ENCODE data around the gene METAP1D.
A peak's percentile ranks its signal among the peaks of the same experiment; 100 is the strongest.

Gene METAP1D

DNA sequence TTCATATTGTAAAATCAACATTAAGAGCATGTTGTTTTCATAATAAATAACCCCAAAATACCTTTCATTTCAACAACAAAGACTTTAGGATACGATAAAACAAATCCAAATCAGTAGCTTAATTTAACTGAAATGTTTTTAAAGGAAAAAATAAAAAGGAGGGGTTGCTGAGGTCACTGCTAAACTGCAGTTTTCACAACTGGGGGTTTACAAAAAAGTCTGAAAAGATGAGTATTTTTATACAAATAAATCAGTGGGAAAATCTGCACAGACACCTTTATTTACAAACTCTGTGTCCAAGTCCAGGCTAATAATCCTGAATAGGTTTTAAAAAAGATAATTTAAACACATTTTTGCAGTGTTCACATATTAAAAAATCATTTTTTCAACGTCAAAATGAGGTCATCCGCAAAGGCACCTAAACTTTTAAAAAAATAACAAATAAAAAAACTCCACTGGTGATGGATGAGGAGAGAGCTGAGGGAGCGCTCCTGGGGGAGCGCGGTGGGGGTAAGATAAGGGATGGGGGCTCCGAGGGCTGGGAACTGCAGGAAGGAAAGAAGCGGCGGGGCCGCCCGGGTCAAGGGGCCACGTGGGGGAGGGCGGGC is 99.8 kb downstream of the METAP1D start:
- peaks cover 80 to 100% of the 10 kb centered on the region in 2 donors for H3K27me3 ChIP-seq (ENCODE audit: control insufficient read depth in 1 of 2, insufficient read depth in 2 of 2, low read length in 2 of 2)
- no peak overlapping the region for H3K4me3 ChIP-seq (ENCODE audit: low read length in 2 of 2)
- no peak overlapping the region for H3K9ac ChIP-seq (ENCODE audit: low read length in 2 of 2)
- H3K27ac ChIP-seq (ENCODE audit: low read length): no peak overlapping the region
- no peaks in the 10 kb centered on the region for H3K36me3 ChIP-seq (ENCODE audit: control insufficient read depth in 2 of 2, insufficient read depth in 2 of 2, low read length in 2 of 2)
- H3K4me1 ChIP-seq (ENCODE audit: control insufficient read depth, insufficient read depth, low read length): peaks cover 67% of the 10 kb centered on the region
- peaks cover 0 to 2% of the 10 kb centered on the region in 2 donors for H3K9me3 ChIP-seq (ENCODE audit: control insufficient read depth in 2 of 2, low read length in 2 of 2)

DNA sequence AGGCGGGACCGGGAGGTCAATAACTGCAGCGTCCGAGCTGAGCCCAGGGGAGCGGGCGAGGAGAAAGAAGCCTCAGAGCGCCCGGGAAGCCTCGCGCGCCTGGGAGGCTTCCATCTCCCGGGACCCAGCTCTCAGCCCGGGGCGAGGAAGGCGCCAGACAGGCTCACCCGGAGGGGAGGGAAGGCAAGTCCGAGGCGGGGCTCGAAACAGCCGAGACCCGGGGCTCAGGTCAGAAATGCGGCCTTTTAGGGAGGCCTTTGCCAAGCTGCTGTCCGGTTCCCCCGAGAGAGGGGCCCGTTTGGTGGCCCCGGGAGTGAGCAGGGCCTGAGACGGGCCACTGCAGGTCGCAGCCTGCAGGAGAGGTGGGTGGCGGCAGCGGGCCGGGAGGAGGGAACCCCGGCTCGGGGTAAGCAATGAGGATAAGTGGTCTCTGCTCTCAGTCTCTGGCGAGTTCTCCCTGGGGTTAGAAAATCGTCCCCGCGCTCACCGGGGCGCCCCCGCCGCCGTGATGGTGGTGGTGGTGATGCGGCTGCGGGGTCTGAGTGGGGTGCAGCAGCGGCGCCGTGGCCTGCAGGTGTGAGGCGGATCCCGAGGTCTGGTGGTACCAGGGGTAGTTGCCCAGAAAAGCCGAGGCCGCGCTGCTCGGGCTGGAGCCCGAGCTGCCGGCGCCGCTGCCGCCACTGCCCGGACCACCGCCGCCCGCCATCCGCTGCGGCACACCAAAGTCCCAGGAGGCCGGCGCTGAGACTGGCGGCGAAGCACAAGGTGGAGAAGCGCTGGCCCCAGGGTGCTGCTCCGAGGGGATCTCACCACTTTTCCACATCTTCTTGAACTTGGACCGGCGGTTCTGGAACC is 100.6 kb downstream of the METAP1D start:
- Histone ChIP-seq H3K27me3 (ENCODE audit: control insufficient read depth in 1 of 2, insufficient read depth in 2 of 2, low read length in 2 of 2) (peaks cover 82 to 100% of the 10 kb centered on the region in 2 donors), H3K36me3 (ENCODE audit: control insufficient read depth in 2 of 2, insufficient read depth in 2 of 2, low read length in 2 of 2) (no peaks in the 10 kb centered on the region), H3K4me3 (ENCODE audit: low read length in 2 of 2) (no peak overlapping the region), H3K9ac (ENCODE audit: low read length in 2 of 2) (no peak overlapping the region), H3K9me3 (ENCODE audit: control insufficient read depth in 2 of 2, low read length in 2 of 2) (peaks cover 0 to 2% of the 10 kb centered on the region in 2 donors), H3K27ac (ENCODE audit: low read length) (no peak overlapping the region), H3K4me1 (ENCODE audit: control insufficient read depth, insufficient read depth, low read length) (peaks cover 60% of the 10 kb centered on the region)

DNA sequence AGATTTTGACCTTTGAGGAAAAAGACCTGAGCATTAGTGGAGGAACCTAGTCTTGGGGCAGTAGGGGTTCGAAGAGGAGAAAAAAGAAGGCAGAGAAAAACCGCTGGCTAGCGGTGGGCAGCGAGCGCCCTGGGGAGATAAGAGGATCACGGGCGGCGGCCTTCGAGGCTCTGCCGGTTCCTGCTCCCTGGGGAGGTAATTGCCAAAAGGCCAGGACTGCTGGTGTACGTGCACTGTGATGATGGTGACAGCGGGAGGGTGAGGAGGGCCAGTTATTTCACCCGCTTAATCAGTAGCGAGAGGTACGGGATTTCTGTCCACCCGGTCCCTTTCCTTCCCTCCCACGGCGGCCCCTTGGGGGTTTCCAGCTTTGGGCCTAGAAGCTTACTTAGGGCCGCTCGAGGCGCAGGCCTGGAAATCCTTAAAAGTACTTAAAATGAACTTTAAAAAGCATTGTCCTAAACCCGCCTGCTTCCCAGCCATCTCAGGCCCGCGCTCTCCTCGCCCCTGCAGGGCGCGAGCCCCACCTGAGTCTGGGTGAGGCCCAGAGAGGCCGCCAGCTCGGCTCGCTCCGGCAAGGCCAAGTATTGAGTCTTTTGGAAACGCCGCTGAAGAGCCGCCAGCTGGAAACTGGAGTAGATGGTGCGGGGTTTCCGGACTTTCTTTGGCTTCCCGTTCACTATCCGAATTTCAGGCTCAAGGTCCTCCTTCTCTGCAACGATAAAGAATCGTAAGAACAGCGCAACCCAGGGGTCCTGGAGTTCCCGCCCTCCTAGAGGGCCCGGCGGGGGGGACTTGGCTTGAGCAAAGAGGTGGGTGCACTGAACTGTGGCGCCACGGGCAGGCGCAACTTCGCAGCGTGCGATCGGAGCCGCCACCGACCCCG is 101.4 kb downstream of the METAP1D start:
- Histone ChIP-seq H3K9me3 (ENCODE audit: control insufficient read depth in 2 of 2, low read length in 2 of 2) (peaks cover 0 to 2% of the 10 kb centered on the region in 2 donors), H3K27me3 (ENCODE audit: control insufficient read depth in 1 of 2, insufficient read depth in 2 of 2, low read length in 2 of 2) (peaks cover 83 to 100% of the 10 kb centered on the region in 2 donors), H3K27ac (ENCODE audit: low read length) (no peak overlapping the region), H3K4me1 (ENCODE audit: control insufficient read depth, insufficient read depth, low read length) (peaks cover 53% of the 10 kb centered on the region), H3K9ac (ENCODE audit: low read length in 2 of 2) (no peak overlapping the region), H3K36me3 (ENCODE audit: control insufficient read depth in 2 of 2, insufficient read depth in 2 of 2, low read length in 2 of 2) (no peaks in the 10 kb centered on the region), H3K4me3 (ENCODE audit: low read length in 2 of 2) (peak overlapping the region in 1 of 2 donors; percentile 68)

DNA sequence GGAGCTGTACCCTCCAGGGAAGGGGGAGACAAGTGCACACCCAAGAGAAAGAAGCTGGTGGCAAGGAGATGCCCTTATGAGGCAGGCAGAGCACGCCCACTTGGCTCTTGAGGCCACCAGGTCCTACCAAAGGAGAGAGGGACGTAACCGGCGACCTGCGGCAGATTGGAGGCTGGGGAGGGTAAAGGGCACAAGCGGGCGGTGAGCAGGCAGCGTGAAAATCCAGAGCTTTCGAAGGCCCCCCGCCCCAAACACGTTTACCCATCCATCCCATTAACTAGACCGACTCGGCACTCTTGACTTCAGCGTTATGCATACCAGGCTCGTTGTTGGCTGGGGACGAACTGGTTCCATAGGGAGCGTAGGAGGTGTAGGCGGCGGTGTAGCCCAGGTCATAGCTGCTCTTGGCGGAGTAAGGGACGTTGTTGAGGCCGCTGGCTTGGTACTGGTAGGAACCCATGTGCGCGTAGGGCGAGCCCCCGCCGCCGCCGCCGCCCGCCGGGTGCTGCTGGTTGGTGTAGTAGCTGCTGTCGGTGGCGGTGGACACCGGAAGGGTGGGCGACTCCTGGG is 102.2 kb downstream of the METAP1D start:
- peaks cover 83 to 100% of the 10 kb centered on the region in 2 donors for H3K27me3 ChIP-seq (ENCODE audit: control insufficient read depth in 1 of 2, insufficient read depth in 2 of 2, low read length in 2 of 2)
- peaks cover 54% of the 10 kb centered on the region for H3K4me1 ChIP-seq (ENCODE audit: control insufficient read depth, insufficient read depth, low read length)
- H3K36me3 ChIP-seq (ENCODE audit: control insufficient read depth in 2 of 2, insufficient read depth in 2 of 2, low read length in 2 of 2): no peaks in the 10 kb centered on the region
- peaks cover 0 to 2% of the 10 kb centered on the region in 2 donors for H3K9me3 ChIP-seq (ENCODE audit: control insufficient read depth in 2 of 2, low read length in 2 of 2)
- H3K27ac ChIP-seq (ENCODE audit: low read length): no peak overlapping the region
- no peak overlapping the region for H3K9ac ChIP-seq (ENCODE audit: low read length in 2 of 2)
- peak overlapping the region in 1 of 2 donors; percentile 68 for H3K4me3 ChIP-seq (ENCODE audit: low read length in 2 of 2)

DNA sequence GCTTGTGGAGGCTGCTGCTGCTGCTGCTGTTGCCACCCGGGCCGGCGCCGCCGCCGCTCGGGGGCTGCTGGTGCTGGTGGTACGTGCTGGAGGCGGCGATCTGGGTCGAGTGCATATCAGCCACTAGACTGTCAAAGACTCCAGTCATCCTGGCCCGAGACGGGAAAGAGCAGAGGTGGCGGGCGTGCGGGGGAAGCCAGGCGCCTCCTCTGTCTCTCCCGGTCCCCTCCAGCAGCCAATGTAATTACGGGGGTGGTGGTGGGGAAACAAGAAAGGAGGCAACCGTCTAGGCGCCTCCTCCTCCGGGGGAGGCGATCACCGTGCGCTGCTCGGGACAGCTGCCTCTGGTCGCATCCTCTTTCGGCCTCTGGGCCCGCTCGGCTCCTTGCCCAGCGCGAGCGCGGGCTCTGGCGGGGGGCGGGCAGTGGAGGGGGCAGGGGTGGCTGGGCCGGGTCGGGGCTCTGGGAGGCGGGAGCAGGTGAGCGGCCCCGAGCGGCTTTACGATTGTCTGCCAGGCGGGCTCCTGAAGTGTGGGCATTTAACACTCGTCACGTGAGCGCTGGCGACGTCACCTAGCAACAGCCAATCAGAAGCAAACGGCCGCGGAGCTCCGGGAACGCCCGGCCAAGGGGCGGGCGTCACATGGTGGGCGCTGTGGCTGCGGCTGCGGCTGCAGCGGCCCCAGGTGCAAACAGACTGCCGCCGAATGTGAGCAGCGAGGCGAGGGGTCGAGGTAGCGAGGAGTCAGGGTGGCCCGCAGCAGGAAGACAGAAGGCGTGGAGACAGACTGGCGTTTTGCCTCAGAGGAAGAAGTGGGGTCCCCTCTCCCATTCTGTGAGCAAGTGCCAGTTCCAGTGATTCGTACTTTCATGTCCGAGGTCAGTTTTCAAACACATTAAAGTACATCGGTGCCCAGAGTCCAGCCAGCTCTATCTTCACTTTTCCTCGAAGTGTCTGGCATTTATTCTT is 102.9 kb downstream of the METAP1D start, which contains the start of gene DLX2:
DLX2 (minus strand) TSS at position 510 of the 969 bp plus-strand sequence; CDS start at position 148, 362 bp downstream.
- Histone ChIP-seq H3K27me3 (ENCODE audit: control insufficient read depth in 1 of 2, insufficient read depth in 2 of 2, low read length in 2 of 2) (peaks cover 80 to 98% of the 10 kb centered on the region in 2 donors), H3K27ac (ENCODE audit: low read length) (no peak within 1 kb of the TSS), H3K9ac (ENCODE audit: low read length in 2 of 2) (no peak within 1 kb of the TSS), H3K4me1 (ENCODE audit: control insufficient read depth, insufficient read depth, low read length) (peaks cover 51% of the 10 kb centered on the region), H3K4me3 (ENCODE audit: low read length in 2 of 2) (peak within 1 kb of the TSS; percentile 37 to 68), H3K36me3 (ENCODE audit: control insufficient read depth in 2 of 2, insufficient read depth in 2 of 2, low read length in 2 of 2) (no peaks in the 10 kb centered on the region), H3K9me3 (ENCODE audit: control insufficient read depth in 2 of 2, low read length in 2 of 2) (peaks cover 0 to 2% of the 10 kb centered on the region in 2 donors)

DNA sequence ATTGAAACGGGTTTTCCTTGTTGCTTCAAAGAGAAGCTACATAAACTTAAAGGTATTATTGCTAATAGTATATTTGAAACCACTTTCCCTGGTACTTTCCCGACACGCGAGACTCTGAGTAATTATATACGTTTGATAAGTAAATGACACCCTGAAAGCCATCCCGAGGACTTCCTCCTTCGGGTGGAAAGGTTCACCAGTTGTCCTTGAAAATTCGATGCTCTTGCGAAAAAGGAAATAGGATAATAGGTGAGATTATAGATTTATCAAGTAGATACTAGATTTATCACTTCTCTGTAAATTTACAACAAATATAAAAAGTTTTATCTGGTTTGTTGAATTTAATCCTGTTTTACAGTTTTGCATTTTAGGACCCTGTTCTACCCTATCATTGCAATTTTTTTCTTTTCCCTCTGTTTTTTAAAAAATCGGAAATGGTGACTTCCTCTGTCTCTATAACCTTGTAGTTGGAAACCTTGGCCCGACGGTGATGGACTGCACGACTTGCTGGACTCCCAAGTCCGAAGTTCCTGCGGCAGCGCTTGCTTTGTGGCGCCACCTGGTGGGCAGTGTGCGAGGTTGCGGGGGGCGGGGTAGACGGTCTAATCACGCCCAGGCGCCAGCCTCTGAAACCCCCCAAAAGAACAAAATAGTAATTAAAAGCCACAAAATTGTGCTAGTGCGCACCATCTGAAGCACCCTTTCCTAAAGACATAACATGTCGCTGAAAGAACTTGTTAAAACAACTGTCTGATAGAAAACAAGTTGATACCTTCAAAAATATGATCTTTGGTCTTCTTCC is 103.9 kb downstream of the METAP1D start:
- Histone ChIP-seq H3K36me3 (ENCODE audit: control insufficient read depth in 2 of 2, insufficient read depth in 2 of 2, low read length in 2 of 2) (no peaks in the 10 kb centered on the region), H3K27ac (ENCODE audit: low read length) (no peak overlapping the region), H3K27me3 (ENCODE audit: control insufficient read depth in 1 of 2, insufficient read depth in 2 of 2, low read length in 2 of 2) (peaks cover 80 to 98% of the 10 kb centered on the region in 2 donors), H3K9me3 (ENCODE audit: control insufficient read depth in 2 of 2, low read length in 2 of 2) (peaks cover 0 to 2% of the 10 kb centered on the region in 2 donors), H3K4me3 (ENCODE audit: low read length in 2 of 2) (no peak overlapping the region), H3K9ac (ENCODE audit: low read length in 2 of 2) (no peak overlapping the region), H3K4me1 (ENCODE audit: control insufficient read depth, insufficient read depth, low read length) (peaks cover 54% of the 10 kb centered on the region)

DNA sequence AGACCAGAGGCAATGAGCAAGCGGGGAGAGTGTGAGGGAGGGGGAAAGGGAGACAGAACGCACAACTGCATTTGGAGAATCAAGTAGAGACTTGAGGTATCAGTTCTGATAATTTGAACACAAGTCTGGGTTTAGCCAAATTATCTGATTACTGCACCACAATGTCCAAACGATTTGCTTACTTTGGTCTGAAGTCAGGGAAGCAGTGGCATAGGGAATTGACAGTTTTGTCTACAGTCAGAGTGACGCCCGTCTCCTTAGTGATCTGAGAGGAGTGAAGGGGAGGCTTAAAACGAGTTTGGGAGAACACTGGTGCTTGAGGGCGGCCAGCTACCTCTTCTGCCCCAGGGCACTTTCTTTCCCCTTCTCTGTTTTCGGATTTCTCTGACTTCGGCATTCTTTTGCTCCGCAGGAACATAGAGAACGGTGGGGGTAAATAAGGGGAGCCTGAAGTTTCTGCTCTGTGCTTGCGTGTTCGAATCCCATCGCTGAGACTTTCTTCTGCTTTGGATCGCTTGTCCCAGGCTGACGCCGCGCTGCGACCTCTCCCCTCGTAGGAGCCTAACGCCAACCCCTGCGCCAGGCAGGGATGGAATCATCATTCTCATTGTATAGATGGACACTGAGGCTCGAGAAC is 105.8 kb downstream of the METAP1D start:
- peaks cover 84 to 92% of the 10 kb centered on the region in 2 donors for H3K27me3 ChIP-seq (ENCODE audit: control insufficient read depth in 1 of 2, insufficient read depth in 2 of 2, low read length in 2 of 2)
- H3K9ac ChIP-seq (ENCODE audit: low read length in 2 of 2): no peak overlapping the region
- peaks cover 0 to 2% of the 10 kb centered on the region in 2 donors for H3K9me3 ChIP-seq (ENCODE audit: control insufficient read depth in 2 of 2, low read length in 2 of 2)
- H3K27ac ChIP-seq (ENCODE audit: low read length): no peak overlapping the region
- no peak overlapping the region for H3K4me3 ChIP-seq (ENCODE audit: low read length in 2 of 2)
- H3K36me3 ChIP-seq (ENCODE audit: control insufficient read depth in 2 of 2, insufficient read depth in 2 of 2, low read length in 2 of 2): no peaks in the 10 kb centered on the region
- peaks cover 41% of the 10 kb centered on the region for H3K4me1 ChIP-seq (ENCODE audit: control insufficient read depth, insufficient read depth, low read length)

DNA sequence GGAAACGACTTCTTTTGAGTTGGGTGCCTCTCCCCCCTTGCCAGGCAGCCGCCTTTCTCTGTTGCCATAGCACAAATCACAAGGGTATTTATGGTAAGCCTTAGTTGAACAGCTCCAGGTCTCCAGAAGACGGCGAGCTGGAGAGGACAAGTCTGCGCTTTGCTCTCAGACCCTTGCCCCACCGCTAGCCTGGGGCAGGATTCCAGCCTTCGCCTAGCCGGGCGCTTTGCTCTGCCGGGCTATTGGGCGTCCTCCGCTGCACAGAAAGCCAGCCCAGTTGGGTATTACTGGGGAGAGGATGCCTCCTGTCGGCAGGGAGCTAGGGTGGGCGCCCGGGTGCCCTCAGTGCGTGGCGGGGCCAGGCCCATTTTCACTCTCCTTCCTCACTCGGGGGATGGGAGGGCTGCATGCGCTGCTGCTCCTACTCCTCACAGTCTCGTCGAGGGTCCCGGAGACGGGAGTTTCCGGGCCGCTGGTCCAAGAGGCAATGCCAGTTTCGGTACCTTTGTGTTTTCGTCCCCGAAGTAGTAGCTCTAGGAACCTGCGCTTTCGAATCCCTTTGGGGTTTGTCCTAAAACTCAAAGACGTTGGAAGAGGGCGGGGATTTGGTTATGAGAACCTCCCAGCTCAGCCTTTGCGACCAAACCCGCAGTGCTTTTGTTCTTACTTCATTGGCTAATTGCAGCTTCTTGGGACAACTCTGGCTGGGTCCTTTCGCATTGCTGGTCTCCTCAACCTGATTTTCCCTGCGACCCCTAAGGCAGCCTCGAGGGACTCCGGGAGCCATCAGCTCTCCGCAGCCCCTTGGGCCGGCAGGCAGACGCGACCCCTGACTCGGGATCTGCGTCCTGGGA is 106.6 kb downstream of the METAP1D start:
- Histone ChIP-seq H3K9ac (ENCODE audit: low read length in 2 of 2) (no peak overlapping the region), H3K4me3 (ENCODE audit: low read length in 2 of 2) (peak overlapping the region in 1 of 2 donors; percentile 15), H3K27ac (ENCODE audit: low read length) (no peak overlapping the region), H3K27me3 (ENCODE audit: control insufficient read depth in 1 of 2, insufficient read depth in 2 of 2, low read length in 2 of 2) (peaks cover 77 to 85% of the 10 kb centered on the region in 2 donors), H3K4me1 (ENCODE audit: control insufficient read depth, insufficient read depth, low read length) (peaks cover 33% of the 10 kb centered on the region), H3K36me3 (ENCODE audit: control insufficient read depth in 2 of 2, insufficient read depth in 2 of 2, low read length in 2 of 2) (no peaks in the 10 kb centered on the region), H3K9me3 (ENCODE audit: control insufficient read depth in 2 of 2, low read length in 2 of 2) (peaks cover 0 to 2% of the 10 kb centered on the region in 2 donors)

Measured in stomach smooth muscle (tissue), 2 donors.